ENCODE measurements around the gene ZNF30. TPM values are rescaled to one million over a fixed set of nuclear protein-coding genes. Genes with fewer than 3 reads are reported as not detected.
"Not testable (repeated sequence)": the region's sequence is repeated elsewhere in the genome, so short reads cannot be mapped to it uniquely, and the experiment has no call there.

The ZNF30 gene
- polyA plus RNA-seq (2013, experiment 1 of 2; ENCODE audit: insufficient read length), result 3.0 TPM
- polyA plus RNA-seq (2013, experiment 2 of 2; ENCODE audit: insufficient read length), result 2.8 TPM

DNA sequence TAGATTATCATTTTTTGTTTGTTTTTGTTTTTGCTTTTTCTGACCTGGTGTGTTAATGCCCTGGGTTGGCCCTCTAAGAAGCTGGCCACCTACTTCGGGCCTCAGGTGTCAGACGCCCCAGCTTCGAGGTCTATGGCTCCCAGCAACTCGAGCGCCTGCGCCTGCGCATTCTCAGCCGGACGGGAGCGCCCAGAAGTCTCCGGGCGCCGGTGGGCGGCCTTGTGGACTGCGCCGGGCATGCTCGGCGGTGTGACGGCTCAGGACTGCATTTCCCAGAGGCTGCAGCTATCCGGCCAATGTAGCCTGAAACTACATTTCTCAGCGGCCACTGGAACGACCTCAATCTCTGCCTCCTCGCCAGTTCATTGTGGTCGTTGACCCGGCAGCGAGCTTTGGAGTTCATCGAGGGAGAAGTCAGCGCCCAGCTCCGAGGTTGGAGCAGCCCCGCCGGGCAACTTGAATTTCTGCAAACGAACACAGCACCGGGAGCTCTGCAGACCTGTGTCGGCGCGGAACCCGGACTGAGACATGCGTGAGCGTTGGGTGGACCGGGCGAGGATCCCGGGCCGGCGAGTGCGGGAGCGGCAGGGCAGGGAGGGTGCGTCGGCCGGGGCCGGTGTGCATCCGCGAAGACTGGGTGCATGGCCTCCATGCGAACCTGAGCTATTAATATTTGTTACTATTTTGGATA lies at the start of gene ZNF30:
ZNF30 (plus strand) TSS at position 219 of the 691 bp plus-strand sequence. CDS start 3,045 bp downstream, outside the sequence.
- peak; percentile 89 for DNase-seq

DNA sequence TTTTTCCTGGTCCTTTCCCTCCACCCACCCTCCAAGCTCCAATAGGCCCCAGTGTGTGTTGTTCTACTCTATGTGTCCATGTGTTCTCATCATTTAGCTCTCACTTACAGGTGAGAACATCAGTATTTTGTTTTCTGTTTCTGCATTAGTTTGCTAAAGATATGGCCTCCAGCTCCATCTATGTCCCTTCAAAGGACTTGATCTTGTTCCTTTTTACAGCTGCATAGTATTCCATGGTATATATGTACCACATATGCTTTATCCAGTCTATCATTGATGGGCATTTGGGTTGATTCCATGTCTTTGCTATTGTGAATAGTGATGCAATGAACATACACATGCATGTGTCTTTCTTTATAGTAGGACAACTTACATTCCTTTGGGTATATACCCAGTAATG lies 47.1 kb upstream of the ZNF30 start:
- DNase-seq, result no peak

- no peak for DNase-seq
Measured at GRCh38 chr19:34880034-34880433, 46.7 kb upstream of the ZNF30 start.

- no peak for DNase-seq
Measured at GRCh38 chr19:34881982-34882381, 44.7 kb upstream of the ZNF30 start.

- DNase-seq, result no peak
Measured at GRCh38 chr19:34888091-34888490, 38.6 kb upstream of the ZNF30 start.

GRCh38 chr19:34900245-34900644 lies 26.5 kb upstream of the ZNF30 start:
- DNase-seq, result no peak

DNA sequence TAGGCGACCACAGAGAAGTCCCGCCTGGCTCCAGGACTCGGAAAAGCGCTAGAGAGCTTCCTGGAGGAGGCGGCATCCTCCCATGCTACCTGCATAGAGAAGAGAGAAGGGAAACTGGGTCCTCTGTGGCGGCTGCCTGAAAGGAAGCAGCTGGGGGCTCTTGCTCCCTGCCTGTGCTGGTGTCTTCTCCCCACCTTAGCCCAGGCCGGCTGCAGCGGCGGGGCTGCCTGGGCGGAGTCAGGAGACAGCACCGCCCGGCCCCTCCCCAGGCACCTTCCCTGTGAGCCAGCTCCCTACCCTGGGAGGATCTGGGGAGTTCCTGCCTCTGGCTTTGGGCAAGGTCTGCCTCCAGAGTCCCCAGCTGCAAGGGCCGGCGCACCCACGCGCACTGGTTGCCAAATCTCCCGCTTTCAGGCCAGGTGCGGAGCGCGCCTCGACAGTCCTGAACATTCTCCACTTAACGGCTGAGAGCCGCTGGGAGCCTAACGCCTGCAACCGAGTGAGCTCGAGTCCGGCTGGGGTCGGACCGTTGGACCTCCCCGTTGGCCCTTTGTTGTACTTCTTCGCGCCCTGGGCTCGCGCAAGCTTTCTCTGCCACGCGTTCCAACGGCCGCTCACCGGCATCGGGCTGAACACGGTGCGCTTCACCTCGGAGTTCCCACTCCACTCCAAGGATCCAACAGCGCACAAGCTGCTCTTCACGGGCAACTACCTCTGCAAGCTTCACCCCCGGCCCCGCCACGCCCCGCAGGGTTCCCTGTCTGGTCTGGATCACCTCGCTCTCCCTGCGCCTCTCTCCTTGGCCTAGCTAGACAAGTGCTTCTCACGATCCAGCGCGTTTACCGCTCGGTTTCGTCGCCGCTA lies 21.8 kb upstream of the ZNF30 start:
- no peak for DNase-seq

- no peak for DNase-seq
Measured at GRCh38 chr19:34910770-34911169, 15.9 kb upstream of the ZNF30 start.

GRCh38 chr19:34917144-34917543 lies 9.6 kb upstream of the ZNF30 start:
- not testable (repeated sequence) for DNase-seq

GRCh38 chr19:34918190-34918589 lies 8.5 kb upstream of the ZNF30 start:
- DNase-seq, result no peak

DNA sequence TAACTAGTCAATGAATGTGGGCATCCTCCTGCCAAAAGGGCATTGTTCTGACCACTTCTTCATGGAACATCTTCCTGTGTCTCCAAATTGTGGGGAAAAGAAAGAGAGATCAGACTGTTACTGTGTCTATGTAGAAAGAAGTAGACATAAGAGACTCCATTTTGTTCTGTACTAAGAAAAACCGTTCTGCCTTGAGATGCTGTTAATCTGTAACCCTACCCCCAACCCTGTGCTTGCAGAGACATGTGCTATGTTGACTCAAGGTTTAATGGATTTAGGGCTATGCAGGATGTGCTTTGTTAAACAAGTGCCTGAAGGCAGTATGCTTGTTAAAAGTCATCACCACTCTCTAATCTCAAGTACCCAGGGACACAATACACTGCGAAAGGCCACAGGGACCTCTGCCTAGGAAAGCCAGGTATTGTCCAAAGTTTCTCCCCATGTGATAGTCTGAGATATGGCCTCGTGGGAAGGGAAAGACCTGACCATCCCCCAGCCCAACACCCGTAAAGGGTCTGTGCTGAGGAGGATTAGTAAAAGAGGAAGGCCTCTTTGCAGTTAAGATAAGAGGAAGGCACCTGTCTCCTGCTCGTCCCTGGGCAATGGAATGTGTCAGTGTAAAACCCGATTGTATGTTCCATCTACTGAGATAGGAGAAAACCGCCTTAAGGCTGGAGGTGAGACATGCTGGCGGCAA lies 6.5 kb upstream of the ZNF30 start:
- DNase-seq, result not testable (repeated sequence)

GRCh38 chr19:34925278-34925855 lies 1.3 kb upstream of the ZNF30 start:
- no peak for DNase-seq

DNA sequence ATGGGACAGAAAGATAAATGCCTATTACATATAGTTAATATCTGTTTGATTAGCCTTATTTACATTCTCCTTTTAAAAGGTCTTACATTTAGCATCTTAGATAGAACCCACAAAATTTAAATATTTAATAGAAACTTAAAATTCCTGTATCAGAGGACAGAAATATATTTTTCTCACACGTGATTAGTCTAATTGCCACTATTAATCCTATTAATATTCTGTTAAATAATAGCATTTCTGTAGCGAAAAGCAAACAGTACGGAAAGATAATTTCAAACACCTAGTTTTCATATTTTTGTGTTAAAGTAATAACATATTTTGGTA lies 380 bp upstream of the ZNF30 start:
- DNase-seq, result no peak

DNA sequence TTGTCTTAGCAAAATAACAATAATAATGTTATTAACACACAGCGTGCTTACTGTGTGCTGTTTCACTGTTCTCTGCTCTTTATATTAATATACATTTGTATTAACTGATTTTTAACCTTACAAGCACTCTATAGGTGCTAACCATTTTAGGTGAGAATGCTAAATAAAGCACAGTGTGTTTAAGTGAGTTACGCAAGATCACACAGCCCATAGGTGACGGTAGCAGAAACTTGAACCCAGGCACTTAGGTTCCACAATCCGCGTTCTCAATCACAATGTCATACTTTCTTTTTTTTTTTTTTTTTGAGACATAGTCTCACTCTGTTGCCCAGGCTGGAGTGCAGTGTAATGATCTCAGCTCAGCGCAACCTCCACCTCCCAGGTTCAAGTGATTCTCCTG lies 5.8 kb downstream of the ZNF30 start:
- no peak for DNase-seq

DNA sequence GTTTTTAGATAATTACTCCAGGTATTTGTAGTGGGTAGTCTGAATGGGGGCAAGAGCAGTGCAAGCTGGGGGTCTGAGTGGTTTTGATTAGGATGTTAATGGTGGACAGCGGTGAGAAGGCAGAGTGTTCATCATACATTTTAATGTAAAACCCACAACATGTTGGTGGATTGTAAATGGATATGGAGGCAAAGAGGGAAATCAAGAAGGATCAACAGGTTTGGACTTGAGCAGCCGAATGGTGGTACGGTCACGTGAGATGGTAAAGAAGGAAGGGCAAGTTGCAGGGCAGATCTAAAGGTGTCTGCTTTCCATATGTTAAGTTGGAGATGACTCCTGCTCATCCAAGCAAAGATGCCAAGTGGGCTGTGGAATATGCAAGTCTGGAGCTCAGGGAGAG lies 9.5 kb downstream of the ZNF30 start:
- no peak for DNase-seq

DNA sequence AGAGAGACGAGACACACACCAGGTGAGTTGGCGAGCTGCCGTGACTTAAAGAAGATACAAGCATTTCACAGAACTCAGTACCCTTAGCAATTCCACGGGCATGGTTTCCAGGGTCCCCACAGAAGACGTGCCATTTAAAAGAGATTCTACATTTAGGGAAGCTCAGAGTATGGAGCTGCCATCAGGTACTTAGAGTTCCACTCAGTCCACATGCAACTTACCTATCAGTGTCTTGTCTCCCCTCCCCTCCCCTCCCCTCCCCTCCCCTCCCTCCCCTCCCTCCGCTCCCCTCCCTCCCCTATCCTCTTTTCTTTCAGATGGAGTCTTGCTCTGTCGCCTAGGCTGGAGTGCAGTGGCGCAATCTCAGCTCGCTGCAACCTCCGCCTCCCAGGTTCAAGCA lies 12.2 kb downstream of the ZNF30 start:
- DNase-seq, result no peak

- no peak for DNase-seq
Measured at GRCh38 chr19:34943861-34944573, 17.3 kb downstream of the ZNF30 start.

GRCh38 chr19:34953092-34953491 lies 26.4 kb downstream of the ZNF30 start:
- DNase-seq, result no peak

GRCh38 chr19:34957830-34958751 lies 31.4 kb downstream of the ZNF30 start:
- DNase-seq, result no peak

- no peak for DNase-seq
Measured at GRCh38 chr19:34959021-34959420, 32.3 kb downstream of the ZNF30 start.
